Skin epidermis (tissue), 12 donors: ENCODE measurements around the gene FMNL1.
A peak's percentile ranks its signal among the peaks of the same experiment; 100 is the strongest.
"Not testable (repeated sequence)": the region's sequence is repeated elsewhere in the genome, so short reads cannot be mapped to it uniquely, and the experiment has no call there.

Source experiments
- H3K27ac ChIP-seq, 21 experiments: fragments of 200-600 bp; sonication (generic) in 11 of 21; one replicate each; pipeline ENCODE4 v1.5.0; 2020; ENCODE audit warnings: mild to moderate bottlenecking in 3 of 21, inconsistent platforms in 2 of 21, moderate library complexity in 2 of 21
- H3K4me3 ChIP-seq, 7 experiments: fragments of 200-600 bp; sonication (generic) in 2 of 7; one replicate each; pipeline ENCODE4 v1.5.0; 2020; ENCODE audit warnings: inconsistent platforms in 2 of 7, mild to moderate bottlenecking in 2 of 7, moderate library complexity in 1 of 7

The FMNL1 gene

DNA sequence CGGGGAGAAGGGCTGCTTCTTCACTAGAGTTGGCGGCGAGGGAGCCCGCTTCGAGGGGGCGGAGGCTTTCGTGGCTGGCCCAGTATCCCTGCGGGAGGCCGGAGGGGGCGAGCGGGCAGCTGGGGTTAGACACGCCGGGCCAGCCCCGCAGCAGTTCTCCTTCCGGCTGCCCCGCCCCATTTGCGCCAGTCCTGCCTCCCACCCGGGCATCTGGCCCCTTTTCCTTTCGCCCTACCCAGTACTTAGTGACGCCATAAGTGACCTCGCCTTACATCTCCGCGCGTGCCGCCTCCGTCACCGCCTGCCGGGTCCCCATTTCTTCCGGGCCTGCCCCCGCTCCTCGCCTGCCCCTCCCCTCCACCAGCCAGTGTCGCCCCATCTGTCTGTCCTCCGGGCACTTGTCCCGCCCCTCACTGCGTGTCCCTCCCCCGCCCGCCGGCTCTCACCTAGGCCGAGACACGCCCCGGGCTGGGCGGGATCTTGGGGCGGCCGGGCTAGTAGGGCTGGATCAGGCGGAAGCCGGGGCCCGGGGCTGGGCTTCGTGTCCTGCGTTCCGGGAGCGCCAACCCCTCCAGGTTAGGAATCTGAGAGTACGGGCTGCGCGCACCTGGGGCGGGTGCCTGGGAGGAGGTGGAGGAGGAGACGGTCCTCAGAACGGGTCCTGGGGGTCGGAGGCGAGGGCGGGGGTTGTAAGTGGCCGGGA, 25.9 kb downstream of the FMNL1 start:
- Histone ChIP-seq H3K4me3 (peak overlapping the region; percentile 42 to 79 (median 64)), H3K27ac (peak overlapping the region; percentile 51 to 98 (median 83))

DNA sequence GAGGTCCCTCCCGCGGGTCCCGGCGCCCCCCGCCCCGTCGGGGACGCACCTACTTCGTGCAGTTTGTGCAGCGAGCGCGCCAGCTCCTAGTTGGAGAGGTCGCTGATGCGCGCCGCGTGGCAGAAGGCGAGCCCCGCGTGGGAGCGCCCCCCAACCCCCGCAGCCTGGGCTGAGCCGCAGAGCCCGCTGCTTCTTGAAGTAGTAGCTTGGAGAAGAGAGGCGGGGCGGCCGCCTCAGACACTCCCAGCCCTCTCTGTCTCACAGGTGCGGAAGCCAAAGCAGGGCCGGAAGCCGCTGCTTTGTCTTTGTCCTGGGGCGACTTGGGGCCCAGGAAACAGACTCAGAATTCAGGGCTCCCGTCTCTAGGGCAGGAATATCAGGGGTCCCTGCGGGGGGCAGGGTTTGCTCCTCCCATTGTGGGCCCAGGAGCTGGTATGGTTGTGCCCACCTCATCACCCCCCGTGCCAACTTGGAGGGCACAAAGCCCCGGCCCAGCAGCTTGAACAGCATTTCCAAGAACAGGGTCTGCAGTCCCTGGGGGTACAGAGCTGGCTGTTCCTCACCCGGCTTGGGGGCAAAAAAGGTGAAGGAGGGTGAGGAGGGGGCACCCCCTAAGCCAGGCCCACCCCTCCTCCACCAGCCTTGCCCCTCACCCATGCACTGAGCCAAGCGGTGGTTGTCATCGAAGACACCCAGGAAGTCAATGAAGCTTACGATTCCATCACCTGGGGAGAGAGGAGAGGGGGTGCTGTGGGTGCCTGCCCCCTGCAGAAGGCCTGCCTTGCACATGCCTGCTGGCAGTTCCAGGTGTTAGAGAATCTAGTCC, 26.7 kb downstream of the FMNL1 start:
- H3K27ac ChIP-seq = peak overlapping the region; percentile 51 to 98 (median 83)
- H3K4me3 ChIP-seq = peak overlapping the region; percentile 42 to 79 (median 64)

DNA sequence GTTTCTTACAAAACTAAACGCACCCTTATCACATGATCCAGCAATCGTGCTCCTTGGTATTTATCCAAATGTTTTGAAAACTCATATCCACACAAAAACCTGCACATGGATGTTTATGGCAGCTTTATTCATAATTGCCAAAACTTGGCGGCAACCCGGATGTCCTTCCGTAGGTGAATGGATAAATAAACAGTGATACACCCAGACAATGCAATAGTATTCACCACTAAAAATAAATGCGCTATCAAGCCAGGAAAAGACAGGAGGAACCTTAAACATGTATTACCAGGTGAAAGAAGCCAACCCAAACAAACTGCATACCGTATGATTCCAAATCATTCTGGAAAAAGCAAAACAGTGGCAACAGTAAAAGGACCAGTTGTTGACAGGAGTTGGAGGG, 30.2 kb downstream of the FMNL1 start:
- Histone ChIP-seq H3K4me3 (no peak overlapping the region), H3K27ac (no peak overlapping the region)

DNA sequence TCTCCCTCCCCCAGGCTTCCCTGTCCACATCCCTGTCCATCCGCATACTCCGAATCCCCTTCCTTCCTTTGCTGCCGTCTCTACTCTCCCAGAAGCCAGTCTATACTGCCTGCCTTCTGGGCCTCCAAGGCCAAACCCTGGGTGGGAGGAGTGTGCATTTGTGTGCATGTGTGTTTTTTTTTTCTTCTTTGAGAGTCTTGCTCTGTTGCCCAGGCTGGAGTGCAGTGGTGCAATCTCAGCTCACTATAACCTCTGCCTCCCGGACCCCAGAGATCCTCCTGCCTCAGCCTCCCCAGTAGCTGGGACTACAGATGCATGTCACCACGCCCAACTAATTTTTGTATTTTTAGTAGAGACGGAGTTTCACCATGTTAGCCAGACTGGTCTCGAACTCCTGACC, 31.6 kb downstream of the FMNL1 start:
- not testable (repeated sequence) for H3K4me3 ChIP-seq, H3K27ac ChIP-seq

DNA sequence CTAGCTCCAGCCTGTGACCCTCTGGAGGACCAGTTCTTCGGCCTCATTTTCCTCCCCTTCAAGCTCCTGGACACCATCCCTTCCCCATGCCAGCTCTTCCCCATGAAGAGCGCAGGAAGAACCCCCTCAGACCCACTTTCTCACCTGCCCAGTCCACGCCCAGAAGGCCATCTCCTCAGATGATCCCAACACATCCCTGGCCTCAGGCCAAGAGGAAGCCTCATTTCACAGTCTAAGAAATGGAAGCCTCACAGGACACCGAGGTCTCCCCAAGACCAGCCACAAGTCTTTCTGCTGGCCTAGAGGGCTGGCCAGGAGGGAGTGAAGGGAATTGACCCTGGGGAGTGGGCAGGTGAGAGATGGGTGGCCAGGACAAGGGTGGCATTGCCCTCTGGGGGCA, 32.2 kb downstream of the FMNL1 start:
- peak overlapping the region in 1 of 21 experiments; percentile 23 for H3K27ac ChIP-seq

DNA sequence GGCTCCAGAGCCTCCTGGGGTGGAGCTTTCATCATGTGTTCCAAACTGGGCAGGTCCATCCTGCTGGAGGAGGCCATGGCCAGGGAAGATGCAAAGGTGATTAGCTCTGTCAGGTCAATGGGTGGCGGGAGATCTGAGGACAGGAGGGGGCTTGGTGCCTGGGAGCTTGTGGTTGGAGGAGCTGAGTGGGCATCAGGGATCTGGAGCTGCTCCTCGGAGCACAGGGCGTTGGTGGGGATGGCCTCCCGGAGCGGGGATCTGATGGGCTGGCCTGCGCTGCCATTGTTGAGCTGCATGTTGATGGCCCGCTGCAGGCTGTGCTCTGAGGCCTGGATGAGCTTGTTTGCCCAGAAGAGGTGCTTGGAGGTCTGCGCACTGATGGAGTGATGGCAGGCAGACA, 33.7 kb downstream of the FMNL1 start:
- Histone ChIP-seq H3K4me3 (no peak overlapping the region), H3K27ac (no peak overlapping the region)

More for the DNA sequence above, 32.2 kb downstream of the FMNL1 start:
- H3K4me3 ChIP-seq = no peak overlapping the region

DNA sequence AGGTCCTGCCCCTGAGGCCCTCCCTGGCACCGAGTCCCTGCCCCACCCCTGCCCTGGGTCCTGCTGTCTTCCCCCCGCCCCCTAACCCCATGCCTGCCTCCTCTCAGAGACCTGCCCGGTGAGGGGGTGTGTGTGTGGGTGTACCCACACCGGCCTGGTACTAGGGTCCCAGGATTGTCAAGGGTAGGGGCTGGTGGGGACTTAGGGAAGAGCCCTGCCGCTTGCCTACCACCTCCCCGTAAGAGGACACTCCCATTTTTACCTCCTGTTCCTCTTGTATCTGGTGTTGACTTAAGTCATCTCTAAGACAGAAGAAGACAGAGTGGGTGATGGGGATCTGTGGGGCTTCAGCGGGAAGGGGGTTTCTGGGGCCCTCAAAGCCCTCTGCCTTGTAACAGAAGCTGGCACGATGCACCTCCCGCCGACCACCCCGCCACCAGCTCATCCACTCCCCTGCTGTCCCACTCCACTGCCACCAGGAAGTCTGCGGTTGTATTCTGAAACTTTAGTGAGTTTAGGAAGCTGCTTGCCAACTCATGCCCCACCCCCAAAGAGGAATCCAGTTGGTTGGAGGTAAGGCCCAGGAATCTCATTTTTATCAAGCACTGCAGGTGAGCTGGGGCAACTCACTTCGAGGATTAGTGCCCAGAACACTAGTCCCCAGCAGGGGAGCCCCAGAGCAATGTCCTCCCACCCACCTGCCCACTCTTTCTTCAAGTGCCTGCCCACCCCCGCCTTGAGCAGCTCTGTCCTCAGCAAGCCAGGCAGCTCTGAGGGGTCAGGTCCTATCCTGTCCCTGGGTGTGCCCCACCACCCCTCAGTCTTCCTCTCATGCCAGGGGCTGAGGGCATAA, 34.7 kb downstream of the FMNL1 start:
- Histone ChIP-seq H3K27ac (no peak overlapping the region), H3K4me3 (no peak overlapping the region)

DNA sequence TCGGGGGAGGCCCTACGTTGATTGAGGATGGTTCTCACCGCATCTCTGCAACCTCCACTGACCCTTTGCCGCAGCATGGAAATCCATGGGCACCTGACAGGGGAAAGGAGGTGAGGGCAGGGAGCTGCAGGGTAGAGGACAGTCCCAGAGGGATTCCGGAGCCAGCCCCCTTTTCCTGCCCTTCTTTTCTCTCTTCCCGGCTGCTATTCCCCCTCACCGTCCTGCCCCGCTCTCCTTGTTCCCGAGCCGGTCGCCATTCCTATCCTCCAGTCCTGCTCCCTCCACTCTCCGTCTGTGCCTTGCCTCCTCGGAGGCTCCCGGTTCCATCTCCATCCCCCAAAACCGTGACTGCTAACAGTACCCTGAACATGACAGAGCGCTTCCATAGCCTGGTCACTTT, 35.4 kb downstream of the FMNL1 start:
- Histone ChIP-seq H3K4me3 (no peak overlapping the region), H3K27ac (no peak overlapping the region)

DNA sequence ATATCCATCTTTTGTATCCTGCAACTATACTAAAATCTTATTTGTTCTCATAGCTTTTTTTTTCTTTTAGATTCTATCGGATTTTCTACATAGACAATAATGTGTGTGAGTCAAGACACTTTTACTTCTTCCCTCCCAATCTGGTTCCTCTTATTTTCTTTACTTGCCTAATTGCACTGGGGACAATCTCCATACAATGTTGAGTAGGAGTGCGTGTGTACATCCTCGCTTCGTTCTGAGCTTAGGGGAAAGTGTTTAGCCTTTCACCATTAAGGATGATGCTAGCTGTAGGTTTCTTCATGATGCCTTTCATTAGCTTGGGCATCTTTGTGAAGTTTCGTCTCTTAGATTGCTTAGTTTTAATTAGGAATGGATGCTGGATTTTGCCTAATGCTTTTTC, 37.3 kb downstream of the FMNL1 start:
- Histone ChIP-seq H3K4me3 (no peak overlapping the region), H3K27ac (no peak overlapping the region)

DNA sequence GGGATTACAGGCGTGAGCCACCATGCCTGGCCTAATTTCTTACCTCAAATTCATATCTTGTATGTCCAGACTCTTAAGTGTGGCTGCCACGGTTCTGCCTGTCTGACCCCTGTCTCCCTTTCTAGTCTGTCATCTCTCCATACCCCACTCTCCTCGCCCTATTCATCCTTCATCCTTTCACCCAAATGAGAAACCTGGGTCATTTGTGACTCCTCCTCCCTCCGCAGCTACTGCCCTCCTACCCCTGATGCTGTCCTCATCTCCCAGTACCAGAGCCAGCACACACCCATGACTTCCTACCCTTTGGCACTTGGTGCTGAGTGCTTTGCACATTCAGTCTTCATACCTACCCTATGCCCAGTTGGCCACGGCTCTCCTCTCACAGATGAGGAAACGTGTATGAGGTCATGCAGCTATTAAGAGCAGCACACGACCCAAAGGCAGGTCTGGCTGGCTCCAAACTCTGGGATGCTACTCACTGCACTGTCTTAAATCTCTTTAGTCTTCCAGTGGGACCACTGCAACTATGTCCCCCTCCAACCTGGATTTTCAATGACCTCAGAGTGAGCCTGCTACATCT, 38.6 kb downstream of the FMNL1 start:
- Histone ChIP-seq H3K4me3 (no peak overlapping the region), H3K27ac (no peak overlapping the region)

DNA sequence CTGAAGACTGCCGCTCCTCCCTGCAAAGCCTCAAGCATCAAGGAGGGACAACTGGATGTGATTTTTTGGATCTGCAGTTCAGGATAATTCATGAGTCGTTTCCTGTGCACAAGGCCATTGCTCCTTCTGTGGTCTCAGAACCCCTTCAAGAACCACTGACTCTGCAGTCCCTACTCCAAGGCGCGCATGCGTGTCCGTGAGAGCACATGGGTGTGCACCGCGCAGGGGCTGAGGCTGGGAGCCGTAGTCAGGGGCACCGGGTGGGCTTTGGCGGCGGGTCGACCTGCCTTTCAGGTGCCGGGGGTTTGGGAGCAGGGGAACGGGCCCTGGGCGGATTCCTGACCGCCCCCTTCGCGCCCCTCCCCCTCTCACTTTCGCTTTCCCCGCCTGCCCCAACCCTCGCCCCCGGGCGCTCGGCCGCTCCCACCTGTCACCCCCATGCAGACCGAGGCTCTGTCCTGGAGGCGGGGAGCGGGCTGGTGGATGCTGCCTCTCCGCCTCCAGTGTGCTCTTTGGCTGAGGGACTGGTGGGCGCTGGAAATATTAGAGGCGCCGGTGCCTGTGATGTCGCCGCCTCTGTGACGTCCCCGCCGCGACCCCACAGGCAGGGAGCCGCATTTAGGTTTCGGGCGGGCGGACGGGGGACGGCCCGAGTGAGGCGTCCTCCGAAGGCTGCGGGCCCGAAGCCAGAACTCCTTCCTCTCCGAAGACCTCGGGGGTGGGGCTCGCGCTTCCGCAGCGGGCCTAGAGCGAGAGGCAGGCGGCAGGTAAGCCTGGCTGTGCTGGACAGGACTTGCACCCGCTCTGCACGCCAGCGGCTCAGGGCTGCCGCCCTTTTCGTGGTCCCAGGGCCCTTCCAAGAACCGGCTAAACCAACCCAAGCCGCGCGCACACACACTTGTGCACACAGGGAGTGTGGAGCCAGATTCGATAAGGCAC, 40.2 kb downstream of the FMNL1 start, which contains the start of gene SPATA32:
Gene SPATA32, minus strand, starts transcription at position 518 of the 939 bp plus-strand sequence. Its CDS starts 78 bp downstream, at position 440.
- H3K4me3 ChIP-seq = peak within 1 kb of the TSS; percentile 38 to 59 (median 44)
- peak within 1 kb of the TSS in 20 of 21 experiments; percentile 12 to 87 (median 58) for H3K27ac ChIP-seq

DNA sequence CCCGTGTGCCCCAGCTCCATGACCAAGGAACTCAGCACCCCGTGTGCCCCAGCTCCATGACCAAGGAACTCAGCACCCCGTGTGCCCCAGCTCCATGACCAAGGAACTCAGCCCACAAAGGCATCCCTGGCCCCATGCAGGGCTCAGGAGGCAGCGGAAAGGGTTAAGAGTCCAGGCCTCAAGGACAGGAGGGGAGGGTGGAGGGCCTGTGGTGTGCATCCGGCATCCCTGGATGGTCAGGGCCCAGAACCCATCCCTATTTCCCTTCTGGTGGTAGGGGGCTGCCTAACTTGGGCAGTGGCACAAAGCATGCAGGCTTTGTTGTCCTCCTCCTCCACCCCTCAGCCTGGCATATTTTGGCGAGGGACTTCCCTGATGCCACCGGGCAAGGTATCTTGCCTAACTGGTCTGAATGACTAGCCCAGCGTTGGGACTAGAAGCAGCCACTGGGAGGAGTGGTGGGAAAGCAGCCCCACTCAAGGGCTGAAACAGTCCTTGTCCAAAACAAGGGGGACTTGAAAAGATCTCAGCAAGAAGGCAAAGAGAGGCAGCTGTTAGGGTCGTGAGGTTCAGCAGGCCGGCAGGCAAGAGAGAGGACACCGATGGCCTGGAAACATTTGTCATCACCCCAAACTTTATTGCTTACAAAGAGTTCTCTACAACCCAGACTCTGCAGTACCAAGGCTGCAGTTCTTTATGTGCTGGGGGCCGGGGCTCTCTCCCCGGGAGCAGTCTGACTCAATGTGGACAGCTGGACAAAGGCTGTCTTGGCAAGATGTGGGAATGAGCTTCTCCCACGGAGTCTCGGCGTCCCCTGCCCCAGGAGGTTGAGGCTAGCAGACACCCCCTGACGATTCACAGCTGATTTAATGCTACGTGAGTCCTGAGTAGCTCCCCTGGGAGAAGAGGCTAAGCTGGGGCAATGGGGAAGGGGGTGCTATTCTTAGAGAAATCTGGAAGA, 41.1 kb downstream of the FMNL1 start:
- peak overlapping the region in 18 of 21 experiments; percentile 12 to 87 (median 64) for H3K27ac ChIP-seq
- H3K4me3 ChIP-seq = peak overlapping the region in 6 of 7 experiments; percentile 38 to 59 (median 44)

DNA sequence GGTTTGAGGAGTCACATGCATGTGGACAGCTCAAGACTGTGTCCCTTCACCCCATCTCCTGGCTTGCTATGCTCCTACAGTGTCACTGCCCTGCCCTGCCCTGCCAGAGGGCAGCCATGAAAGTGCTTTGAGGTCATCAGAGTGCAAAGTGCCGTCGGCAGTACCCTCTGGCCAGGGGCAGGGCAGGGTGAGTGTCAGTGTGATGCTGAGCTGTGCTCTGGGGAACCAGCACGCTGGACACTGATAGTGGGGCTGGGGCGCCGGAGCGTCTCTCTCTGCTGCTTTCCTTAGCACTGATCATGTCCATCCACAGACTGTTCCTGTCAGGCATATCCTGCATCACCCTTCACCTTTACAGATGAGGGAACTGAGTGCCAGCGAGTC, 41.8 kb downstream of the FMNL1 start:
- Histone ChIP-seq H3K27ac (peak overlapping the region in 8 of 21 experiments; percentile 11 to 87 (median 53)), H3K4me3 (no peak overlapping the region)

DNA sequence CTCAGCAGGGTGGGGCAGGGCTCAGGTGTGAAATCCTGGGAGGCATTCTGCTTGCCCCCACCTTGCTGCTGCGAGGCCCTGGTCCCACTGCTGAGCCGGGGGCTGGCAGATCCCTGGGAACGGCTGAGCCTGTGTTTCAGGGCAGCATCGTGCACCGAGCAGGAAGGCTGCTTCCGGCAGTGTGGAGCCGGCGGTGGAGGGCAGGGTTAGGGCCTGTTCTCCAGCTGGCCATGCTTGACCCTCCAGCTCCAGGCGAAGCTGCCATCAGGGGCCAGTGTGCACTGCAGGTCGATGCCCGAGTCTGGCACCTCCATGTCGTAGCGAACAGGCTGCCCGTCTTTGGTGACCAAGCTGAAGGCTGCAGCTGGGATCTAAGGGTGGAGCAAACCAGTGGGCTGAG, 42.7 kb downstream of the FMNL1 start:
- Histone ChIP-seq H3K4me3 (no peak overlapping the region), H3K27ac (peak overlapping the region in 1 of 21 experiments; percentile 10)

DNA sequence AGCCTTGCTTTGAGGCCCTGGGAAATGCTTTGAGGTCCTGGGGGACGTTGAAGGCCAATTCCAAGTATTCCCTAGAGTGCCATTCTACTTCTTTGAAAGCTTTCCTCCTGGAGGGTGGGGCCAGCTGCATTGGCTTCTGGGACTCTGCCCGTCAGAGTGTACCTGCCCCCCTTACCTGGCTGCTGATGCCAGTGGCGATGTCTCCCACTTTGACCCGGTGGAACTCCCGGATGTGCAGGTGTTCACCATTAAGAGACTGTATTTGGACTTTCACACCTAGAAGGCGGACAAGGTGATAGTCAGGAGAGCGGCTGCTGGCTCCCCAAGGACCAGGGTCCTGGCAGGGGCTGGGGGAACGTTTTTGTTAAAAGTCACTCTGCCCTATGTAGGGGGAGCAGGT, 43.3 kb downstream of the FMNL1 start:
- H3K4me3 ChIP-seq = no peak overlapping the region
- no peak overlapping the region for H3K27ac ChIP-seq

DNA sequence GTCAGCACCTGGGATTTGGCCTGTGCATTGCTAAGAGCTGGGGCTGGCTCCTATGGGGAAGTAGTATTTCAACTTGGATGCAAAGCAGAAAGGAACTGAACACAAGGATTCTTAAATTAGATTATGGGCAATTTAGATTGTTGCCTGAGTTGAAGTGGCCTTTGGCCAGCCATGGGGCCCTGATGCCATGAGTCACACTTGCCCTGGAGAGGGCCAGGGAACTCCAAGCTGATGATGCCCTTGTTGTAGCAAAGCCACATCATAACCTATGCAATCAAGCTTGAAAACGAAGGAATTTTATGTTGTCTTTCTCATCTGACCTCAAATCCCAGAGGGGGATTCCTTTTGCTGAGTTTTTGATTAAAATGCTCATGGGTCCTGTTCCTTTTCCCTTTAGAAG, 44.1 kb downstream of the FMNL1 start:
- Histone ChIP-seq H3K4me3 (no peak overlapping the region), H3K27ac (no peak overlapping the region)

DNA sequence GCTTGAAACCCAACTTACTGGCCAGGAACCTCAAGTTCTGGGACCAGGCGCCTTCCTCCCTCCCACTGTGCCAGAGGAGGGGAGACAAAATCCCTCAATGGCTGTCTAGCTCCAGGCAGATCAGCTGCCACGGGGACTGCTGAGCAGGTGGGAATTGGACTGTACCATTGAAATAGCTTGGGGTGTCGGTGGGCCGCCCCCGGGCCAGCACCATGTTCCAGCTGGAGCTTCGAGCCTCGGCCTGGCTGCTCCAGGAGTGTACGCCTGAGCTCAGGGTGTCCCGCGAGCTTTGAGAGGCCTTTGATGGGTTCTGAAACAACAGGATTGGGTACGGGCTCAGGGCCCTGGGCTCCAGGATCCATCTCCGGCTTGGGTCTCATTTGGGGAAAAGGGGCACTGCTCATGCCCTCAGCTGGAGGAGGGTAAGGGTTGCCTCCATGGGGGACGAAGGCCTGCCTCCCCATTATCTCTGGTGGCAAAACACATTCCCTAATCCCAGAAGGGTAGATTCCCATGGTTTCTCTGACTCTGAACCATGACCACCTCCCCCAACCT, 44.8 kb downstream of the FMNL1 start:
- Histone ChIP-seq H3K27ac (no peak overlapping the region), H3K4me3 (no peak overlapping the region)
